ENCODE data around the gene ZNF254. TPM values are rescaled to one million over a fixed set of nuclear protein-coding genes. Genes with fewer than 3 reads are reported as not detected.

ZNF254 gene
- total and polyA plus RNA-seq, 10 of the 15 experiments (the other 5 are each of a cell fraction or from before 2014, with no cell fraction given) = 1.5 to 15.7 (median 8.5) TPM

DNA sequence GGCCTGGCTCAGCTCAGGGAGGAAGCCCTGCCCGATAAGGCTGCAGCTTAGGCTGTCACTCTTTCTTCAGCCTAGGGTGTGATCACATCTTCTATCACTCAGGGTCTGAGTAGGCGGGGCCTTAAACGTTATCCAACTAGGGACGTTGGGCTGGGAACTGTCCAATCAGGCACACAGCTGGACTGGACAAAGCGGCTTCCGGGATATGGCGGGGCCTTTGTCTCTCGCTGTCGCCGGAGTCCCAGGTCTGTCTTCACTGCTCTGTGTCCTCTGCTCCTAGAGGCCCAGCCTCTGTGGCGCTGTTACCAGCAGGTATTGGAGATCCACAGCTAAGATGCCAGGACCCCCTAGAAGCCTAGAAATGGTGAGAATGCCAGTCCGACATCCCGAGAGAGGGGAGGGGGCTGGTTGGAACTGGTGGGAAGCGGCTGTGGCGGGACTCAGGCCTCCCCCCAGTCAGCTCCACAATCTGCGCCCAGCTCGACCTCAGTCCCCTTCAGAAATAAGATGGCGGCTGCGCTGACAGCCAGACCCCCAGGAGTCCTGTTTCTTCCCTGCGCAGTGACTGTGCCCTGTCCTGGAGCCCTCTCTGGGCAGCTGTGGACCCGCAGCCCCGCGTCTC lies at the start of gene ZNF254 (continued):
- peak in 1 of 2 experiments; percentile 68; a peak in 1 of 4 replicates for TF ChIP-seq SRF (IDR thresholded peaks at IDR 0.05; ENCODE audit: low read depth in 2 of 2, low read length in 2 of 2)
- TF ChIP-seq ATF7 (IDR thresholded peaks at IDR 0.05; ENCODE audit: low read depth) = no peak
- TF ChIP-seq, protein P1, sequence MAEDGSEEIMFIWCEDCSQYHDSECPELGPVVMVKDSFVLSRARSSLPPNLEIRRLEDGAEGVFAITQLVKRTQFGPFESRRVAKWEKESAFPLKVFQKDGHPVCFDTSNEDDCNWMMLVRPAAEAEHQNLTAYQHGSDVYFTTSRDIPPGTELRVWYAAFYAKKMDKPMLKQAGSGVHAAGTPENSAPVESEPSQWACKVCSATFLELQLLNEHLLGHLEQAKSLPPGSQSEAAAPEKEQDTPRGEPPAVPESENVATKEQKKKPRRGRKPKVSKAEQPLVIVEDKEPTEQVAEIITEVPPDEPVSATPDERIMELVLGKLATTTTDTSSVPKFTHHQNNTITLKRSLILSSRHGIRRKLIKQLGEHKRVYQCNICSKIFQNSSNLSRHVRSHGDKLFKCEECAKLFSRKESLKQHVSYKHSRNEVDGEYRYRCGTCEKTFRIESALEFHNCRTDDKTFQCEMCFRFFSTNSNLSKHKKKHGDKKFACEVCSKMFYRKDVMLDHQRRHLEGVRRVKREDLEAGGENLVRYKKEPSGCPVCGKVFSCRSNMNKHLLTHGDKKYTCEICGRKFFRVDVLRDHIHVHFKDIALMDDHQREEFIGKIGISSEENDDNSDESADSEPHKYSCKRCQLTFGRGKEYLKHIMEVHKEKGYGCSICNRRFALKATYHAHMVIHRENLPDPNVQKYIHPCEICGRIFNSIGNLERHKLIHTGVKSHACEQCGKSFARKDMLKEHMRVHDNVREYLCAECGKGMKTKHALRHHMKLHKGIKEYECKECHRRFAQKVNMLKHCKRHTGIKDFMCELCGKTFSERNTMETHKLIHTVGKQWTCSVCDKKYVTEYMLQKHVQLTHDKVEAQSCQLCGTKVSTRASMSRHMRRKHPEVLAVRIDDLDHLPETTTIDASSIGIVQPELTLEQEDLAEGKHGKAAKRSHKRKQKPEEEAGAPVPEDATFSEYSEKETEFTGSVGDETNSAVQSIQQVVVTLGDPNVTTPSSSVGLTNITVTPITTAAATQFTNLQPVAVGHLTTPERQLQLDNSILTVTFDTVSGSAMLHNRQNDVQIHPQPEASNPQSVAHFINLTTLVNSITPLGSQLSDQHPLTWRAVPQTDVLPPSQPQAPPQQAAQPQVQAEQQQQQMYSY (CRISPR knock-in tag; IDR thresholded peaks at IDR 0.05) = no peak
- TF ChIP-seq, protein P2, sequence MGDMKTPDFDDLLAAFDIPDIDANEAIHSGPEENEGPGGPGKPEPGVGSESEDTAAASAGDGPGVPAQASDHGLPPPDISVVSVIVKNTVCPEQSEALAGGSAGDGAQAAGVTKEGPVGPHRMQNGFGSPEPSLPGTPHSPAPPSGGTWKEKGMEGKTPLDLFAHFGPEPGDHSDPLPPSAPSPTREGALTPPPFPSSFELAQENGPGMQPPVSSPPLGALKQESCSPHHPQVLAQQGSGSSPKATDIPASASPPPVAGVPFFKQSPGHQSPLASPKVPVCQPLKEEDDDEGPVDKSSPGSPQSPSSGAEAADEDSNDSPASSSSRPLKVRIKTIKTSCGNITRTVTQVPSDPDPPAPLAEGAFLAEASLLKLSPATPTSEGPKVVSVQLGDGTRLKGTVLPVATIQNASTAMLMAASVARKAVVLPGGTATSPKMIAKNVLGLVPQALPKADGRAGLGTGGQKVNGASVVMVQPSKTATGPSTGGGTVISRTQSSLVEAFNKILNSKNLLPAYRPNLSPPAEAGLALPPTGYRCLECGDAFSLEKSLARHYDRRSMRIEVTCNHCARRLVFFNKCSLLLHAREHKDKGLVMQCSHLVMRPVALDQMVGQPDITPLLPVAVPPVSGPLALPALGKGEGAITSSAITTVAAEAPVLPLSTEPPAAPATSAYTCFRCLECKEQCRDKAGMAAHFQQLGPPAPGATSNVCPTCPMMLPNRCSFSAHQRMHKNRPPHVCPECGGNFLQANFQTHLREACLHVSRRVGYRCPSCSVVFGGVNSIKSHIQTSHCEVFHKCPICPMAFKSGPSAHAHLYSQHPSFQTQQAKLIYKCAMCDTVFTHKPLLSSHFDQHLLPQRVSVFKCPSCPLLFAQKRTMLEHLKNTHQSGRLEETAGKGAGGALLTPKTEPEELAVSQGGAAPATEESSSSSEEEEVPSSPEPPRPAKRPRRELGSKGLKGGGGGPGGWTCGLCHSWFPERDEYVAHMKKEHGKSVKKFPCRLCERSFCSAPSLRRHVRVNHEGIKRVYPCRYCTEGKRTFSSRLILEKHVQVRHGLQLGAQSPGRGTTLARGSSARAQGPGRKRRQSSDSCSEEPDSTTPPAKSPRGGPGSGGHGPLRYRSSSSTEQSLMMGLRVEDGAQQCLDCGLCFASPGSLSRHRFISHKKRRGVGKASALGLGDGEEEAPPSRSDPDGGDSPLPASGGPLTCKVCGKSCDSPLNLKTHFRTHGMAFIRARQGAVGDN (IDR thresholded peaks at IDR 0.05) = 0 out of 2 replicates have a peak, but pooled peaks have one; percentile 31
